ENCODE data around the gene STYXL1. TPM values are rescaled to one million over a fixed set of nuclear protein-coding genes. Genes with fewer than 3 reads are reported as not detected.

STYXL1 gene
- polyA plus RNA-seq, 2 donors = 38.5 to 60.5 TPM

DNA sequence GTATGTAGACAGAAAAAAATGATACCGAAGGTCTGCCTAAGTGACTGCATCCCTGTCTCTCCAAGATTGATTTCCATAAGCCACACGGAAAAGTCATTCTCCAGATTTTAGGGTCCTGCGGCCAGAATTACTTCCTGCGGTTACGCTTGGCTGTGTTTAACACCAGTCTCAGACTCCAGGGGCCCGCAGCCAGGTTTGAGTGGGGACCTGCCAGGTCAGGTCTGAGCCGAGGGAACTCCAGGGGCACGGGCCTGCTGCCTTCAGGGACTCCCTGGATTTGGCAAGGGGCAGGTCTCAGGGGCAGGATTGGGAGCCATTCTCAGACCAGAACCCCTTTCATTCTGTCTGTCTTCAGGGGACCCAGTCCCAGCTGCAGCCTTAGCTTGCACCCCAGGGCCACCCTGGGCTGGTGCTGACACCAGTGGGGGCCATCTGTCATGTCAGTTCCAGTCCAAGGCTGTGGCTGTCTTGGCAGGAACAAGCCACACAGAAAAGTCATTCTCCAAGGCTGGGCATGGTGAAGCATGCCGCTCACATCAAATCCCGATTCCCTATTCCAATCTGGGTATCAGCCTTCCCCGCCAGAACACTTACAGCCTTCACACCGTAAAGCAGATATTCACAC is 92.4 kb downstream of the STYXL1 start:
- Histone ChIP-seq H3K27me3 (ENCODE audit: control insufficient read depth in 1 of 2, insufficient read depth in 2 of 2, low read length in 2 of 2) (no peaks in the 10 kb centered on the region), H3K27ac (ENCODE audit: low read depth in 2 of 2, low read length in 1 of 2) (peak overlapping the region; percentile 23 to 69), H3K4me1 (ENCODE audit: control insufficient read depth in 2 of 2, insufficient read depth in 2 of 2, low read length in 1 of 2) (peaks cover 0 to 3% of the 10 kb centered on the region in 2 donors), H3K4me3 (ENCODE audit: low read depth in 1 of 2, low read length in 2 of 2) (no peak overlapping the region), H3K9me3 (ENCODE audit: control insufficient read depth in 2 of 2, insufficient read depth in 1 of 2, low read depth in 1 of 2, low read length in 1 of 2) (no peaks in the 10 kb centered on the region), H3K36me3 (ENCODE audit: control insufficient read depth in 2 of 2, insufficient read depth in 2 of 2, low read length in 1 of 2) (peaks cover 0 to 19% of the 10 kb centered on the region in 2 donors)
- 79 to 88% methylated on average over 12 of the region's 12 CpGs for WGBS, 2 donors

DNA sequence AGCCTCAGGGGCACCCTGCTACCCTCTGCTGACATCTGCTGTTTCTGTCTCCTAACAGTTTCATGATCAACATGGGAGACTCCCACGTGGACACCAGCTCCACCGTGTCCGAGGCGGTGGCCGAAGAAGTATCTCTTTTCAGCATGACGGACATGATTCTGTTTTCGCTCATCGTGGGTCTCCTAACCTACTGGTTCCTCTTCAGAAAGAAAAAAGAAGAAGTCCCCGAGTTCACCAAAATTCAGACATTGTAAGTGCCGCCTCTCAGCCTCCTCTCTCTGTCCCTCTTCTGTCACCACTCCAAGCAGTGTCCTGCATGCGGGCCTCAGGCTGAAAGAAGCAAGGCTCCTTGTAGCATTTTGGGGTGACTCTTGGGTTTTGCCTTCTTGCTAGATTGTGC is 93.9 kb downstream of the STYXL1 start:
- H3K36me3 ChIP-seq (ENCODE audit: control insufficient read depth in 2 of 2, insufficient read depth in 2 of 2, low read length in 1 of 2) = peaks cover 0 to 19% of the 10 kb centered on the region in 2 donors
- WGBS, 2 donors = 82 to 92% methylated on average over 11 of the region's 11 CpGs
- no peak overlapping the region for H3K4me3 ChIP-seq (ENCODE audit: low read depth in 1 of 2, low read length in 2 of 2)
- no peaks in the 10 kb centered on the region for H3K27me3 ChIP-seq (ENCODE audit: control insufficient read depth in 1 of 2, insufficient read depth in 2 of 2, low read length in 2 of 2)
- no peak overlapping the region for H3K27ac ChIP-seq (ENCODE audit: low read depth in 2 of 2, low read length in 1 of 2)
- H3K9me3 ChIP-seq (ENCODE audit: control insufficient read depth in 2 of 2, insufficient read depth in 1 of 2, low read depth in 1 of 2, low read length in 1 of 2) = no peaks in the 10 kb centered on the region
- peaks cover 0 to 3% of the 10 kb centered on the region in 2 donors for H3K4me1 ChIP-seq (ENCODE audit: control insufficient read depth in 2 of 2, insufficient read depth in 2 of 2, low read length in 1 of 2)

DNA sequence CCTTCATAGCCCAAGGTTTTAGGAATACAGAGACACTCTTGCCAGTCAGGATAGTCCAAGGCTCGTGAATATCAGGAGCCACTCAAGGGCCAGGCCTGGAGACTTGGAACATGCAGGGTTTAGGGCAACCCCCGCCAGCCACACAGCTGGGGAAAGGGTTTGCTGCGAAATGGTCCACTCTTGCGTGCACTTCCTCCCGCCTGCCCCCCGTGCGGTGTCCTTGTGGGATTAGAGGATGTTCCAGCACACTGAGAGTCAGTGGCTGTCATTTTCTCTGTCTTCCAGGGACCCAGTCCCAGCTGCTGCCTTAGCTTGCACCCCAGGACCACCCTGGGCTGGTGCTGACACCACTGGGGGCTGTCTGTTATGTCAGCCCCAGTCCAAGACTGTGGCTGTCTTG is 94.4 kb downstream of the STYXL1 start:
- H3K9me3 ChIP-seq (ENCODE audit: control insufficient read depth in 2 of 2, insufficient read depth in 1 of 2, low read depth in 1 of 2, low read length in 1 of 2) = no peaks in the 10 kb centered on the region
- 95 to 96% methylated on average over 7 of the region's 7 CpGs for WGBS, 2 donors
- no peak overlapping the region for H3K27ac ChIP-seq (ENCODE audit: low read depth in 2 of 2, low read length in 1 of 2)
- H3K4me3 ChIP-seq (ENCODE audit: low read depth in 1 of 2, low read length in 2 of 2) = no peak overlapping the region
- H3K27me3 ChIP-seq (ENCODE audit: control insufficient read depth in 1 of 2, insufficient read depth in 2 of 2, low read length in 2 of 2) = no peaks in the 10 kb centered on the region
- H3K4me1 ChIP-seq (ENCODE audit: control insufficient read depth in 2 of 2, insufficient read depth in 2 of 2, low read length in 1 of 2) = peaks cover 0 to 3% of the 10 kb centered on the region in 2 donors
- peaks cover 0 to 19% of the 10 kb centered on the region in 2 donors for H3K36me3 ChIP-seq (ENCODE audit: control insufficient read depth in 2 of 2, insufficient read depth in 2 of 2, low read length in 1 of 2)

DNA sequence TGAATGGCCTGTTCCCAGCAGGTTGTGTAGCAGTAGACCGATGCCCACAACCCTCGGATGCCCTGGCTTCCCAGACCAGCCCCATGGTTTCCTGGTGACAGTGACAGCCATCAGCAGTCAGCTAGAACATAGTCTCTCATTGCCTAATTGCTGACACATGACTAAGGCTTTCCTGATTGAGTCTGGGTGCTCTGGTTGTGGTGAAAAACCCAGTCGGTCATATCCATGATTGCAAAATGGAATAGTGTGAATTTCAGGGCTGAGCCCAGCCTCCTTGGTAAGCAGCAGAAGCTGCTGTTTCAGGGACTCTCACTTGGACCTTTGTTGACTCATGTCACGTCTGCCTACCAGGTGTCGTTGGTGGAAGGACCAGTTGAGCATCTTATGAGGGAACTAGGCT is 96.3 kb downstream of the STYXL1 start:
- H3K9me3 ChIP-seq (ENCODE audit: control insufficient read depth in 2 of 2, insufficient read depth in 1 of 2, low read depth in 1 of 2, low read length in 1 of 2) = no peaks in the 10 kb centered on the region
- H3K4me3 ChIP-seq (ENCODE audit: low read depth in 1 of 2, low read length in 2 of 2) = no peak overlapping the region
- peaks cover 0 to 13% of the 10 kb centered on the region in 2 donors for H3K4me1 ChIP-seq (ENCODE audit: control insufficient read depth in 2 of 2, insufficient read depth in 2 of 2, low read length in 1 of 2)
- H3K27ac ChIP-seq (ENCODE audit: low read depth in 2 of 2, low read length in 1 of 2) = peak overlapping the region; percentile 67 to 87
- H3K36me3 ChIP-seq (ENCODE audit: control insufficient read depth in 2 of 2, insufficient read depth in 2 of 2, low read length in 1 of 2) = peaks cover 2 to 21% of the 10 kb centered on the region in 2 donors
- H3K27me3 ChIP-seq (ENCODE audit: control insufficient read depth in 1 of 2, insufficient read depth in 2 of 2, low read length in 2 of 2) = no peaks in the 10 kb centered on the region
- 61 to 64% methylated on average over 5 of the region's 5 CpGs for WGBS, 2 donors

DNA sequence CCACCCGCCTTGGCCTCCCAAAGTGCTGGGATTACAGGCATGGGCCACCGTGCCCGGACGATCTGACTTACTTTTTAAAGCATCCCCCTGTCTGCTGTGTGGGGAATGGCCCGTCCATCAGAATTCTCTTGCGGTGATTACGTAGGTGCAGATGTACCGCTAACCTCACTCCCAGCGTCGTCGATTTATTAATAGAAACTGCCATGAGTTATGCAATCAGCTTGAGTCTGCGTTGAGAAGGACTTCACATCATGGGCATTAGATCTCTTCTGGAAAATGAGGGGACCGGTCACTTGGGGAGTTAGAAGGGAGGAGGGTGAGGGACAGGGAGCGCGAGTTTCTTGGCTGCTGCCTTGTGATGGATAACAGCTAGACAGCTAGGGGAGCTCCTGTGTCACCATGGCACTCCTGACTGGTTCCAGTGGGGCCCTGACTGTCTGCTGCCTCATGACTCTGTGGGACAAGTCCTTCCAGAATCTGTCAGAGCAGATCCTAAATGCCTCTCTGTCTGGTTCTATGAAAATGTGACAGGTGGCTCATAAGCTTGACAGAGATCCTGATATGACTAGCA is 97.6 kb downstream of the STYXL1 start:
- H3K27ac ChIP-seq (ENCODE audit: low read depth in 2 of 2, low read length in 1 of 2) = peak overlapping the region; percentile 2 to 65
- H3K4me3 ChIP-seq (ENCODE audit: low read depth in 1 of 2, low read length in 2 of 2) = no peak overlapping the region
- H3K9me3 ChIP-seq (ENCODE audit: control insufficient read depth in 2 of 2, insufficient read depth in 1 of 2, low read depth in 1 of 2, low read length in 1 of 2) = no peaks in the 10 kb centered on the region
- no peaks in the 10 kb centered on the region for H3K27me3 ChIP-seq (ENCODE audit: control insufficient read depth in 1 of 2, insufficient read depth in 2 of 2, low read length in 2 of 2)
- 81 to 86% methylated on average over 15 of the region's 15 CpGs for WGBS, 2 donors
- H3K4me1 ChIP-seq (ENCODE audit: control insufficient read depth in 2 of 2, insufficient read depth in 2 of 2, low read length in 1 of 2) = peaks cover 2 to 14% of the 10 kb centered on the region in 2 donors
- peaks cover 2 to 9% of the 10 kb centered on the region in 2 donors for H3K36me3 ChIP-seq (ENCODE audit: control insufficient read depth in 2 of 2, insufficient read depth in 2 of 2, low read length in 1 of 2)

DNA sequence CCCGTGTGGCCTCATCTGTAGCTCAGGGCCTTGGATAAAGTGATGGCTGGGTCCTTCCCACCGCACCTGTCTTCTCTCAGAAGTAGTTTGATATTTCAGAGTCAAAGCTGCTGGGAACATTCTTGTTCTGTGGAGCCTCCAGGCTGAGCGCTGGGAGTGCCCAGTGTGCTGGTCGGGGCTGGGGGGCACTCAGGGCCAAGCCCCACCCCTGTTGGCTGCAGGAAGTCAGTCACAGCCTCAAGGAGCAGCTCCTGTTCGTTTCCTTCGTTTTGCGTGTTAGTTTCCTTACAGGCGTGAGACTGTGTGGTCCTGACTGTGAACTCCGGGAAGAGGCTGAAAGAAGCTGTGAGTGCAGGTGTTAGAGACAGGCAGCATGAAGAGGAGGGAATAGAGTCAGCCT is 99.6 kb downstream of the STYXL1 start:
- WGBS, 2 donors = 74 to 76% methylated on average over 9 of the region's 9 CpGs
- Histone ChIP-seq H3K4me1 (ENCODE audit: control insufficient read depth in 2 of 2, insufficient read depth in 2 of 2, low read length in 1 of 2) (peaks cover 2 to 14% of the 10 kb centered on the region in 2 donors), H3K9me3 (ENCODE audit: control insufficient read depth in 2 of 2, insufficient read depth in 1 of 2, low read depth in 1 of 2, low read length in 1 of 2) (no peaks in the 10 kb centered on the region), H3K27ac (ENCODE audit: low read depth in 2 of 2, low read length in 1 of 2) (peak overlapping the region in 1 of 2 donors; percentile 62), H3K36me3 (ENCODE audit: control insufficient read depth in 2 of 2, insufficient read depth in 2 of 2, low read length in 1 of 2) (peaks cover 2% of the 10 kb centered on the region in 2 donors), H3K27me3 (ENCODE audit: control insufficient read depth in 1 of 2, insufficient read depth in 2 of 2, low read length in 2 of 2) (no peaks in the 10 kb centered on the region), H3K4me3 (ENCODE audit: low read depth in 1 of 2, low read length in 2 of 2) (no peak overlapping the region)

Other genes starting within 250 kb of the STYXL1 start
- gene CCL24, start 234.2 kb downstream of the STYXL1 start, polyA plus RNA-seq = under 1 TPM in 1 of 2 donors, not detected in 1; 0.68 TPM
- gene RHBDD2, start 169.0 kb downstream of the STYXL1 start, polyA plus RNA-seq = 10 to 100 TPM; 32.9 to 36.0 TPM
- gene POR, start 132.8 kb downstream of the STYXL1 start, polyA plus RNA-seq = 100 to 1,000 TPM in 1 of 2 donors, 10 to 100 TPM in 1; 94.5 to 102 TPM
- 10 to 100 TPM; 43.8 to 51.0 TPM for gene TMEM120A, start 53.4 kb downstream of the STYXL1 start, polyA plus RNA-seq
- 100 to 1,000 TPM in 1 of 2 donors, 10 to 100 TPM in 1; 39.3 to 144 TPM for gene MDH2, start 106 bp upstream of the STYXL1 start, polyA plus RNA-seq
- 10 to 100 TPM; 10.4 to 23.6 TPM for gene SRRM3, start 153.9 kb upstream of the STYXL1 start, polyA plus RNA-seq